HFF-Myc (cell line): ENCODE data around the gene ZCCHC14.

Experiments used
- DNase-seq: peaks from one replicate; pipeline ENCODE4 v3.0.0-alpha.2; 2011; ENCODE audit warnings: low read depth; ENCODE audit errors: extremely low read depth
- H3K4me3 ChIP-seq: replicated peaks from 2 replicates; pipeline ENCODE4 v1.5.1; 2011; ENCODE audit warnings: low read depth, mild to moderate bottlenecking, control low read depth, low read length
- TF ChIP-seq, protein P1 (sequence below): IDR thresholded peaks from 2 replicates; pipeline ENCODE4 v1.5.1; 2012; ENCODE audit warnings: mild to moderate bottlenecking, low read depth, low read length, control low read depth; ENCODE audit errors: missing control alignments

The ZCCHC14 gene

DNA sequence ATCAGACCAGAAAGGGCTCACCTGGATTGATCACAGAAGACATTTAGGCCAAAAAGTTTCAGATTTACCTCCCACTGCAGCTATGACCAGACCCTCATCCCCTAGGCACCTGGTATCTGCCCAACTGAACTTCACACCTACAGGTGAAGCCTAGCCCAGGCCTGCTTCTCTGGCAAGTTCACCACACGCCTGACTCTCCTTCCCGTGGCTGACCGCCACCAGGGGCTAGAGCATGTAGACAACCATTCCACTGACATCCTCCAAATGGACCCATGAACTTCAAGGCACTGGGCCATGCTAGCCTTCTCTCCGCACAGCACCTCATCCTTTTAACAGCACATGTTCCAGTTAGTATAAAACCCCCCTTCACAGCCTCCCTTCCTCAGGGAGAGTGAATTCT is 18.8 kb downstream of the ZCCHC14 start:
- no peak overlapping the region for H3K4me3 ChIP-seq
- no peak for DNase-seq
- TF ChIP-seq, protein P1, sequence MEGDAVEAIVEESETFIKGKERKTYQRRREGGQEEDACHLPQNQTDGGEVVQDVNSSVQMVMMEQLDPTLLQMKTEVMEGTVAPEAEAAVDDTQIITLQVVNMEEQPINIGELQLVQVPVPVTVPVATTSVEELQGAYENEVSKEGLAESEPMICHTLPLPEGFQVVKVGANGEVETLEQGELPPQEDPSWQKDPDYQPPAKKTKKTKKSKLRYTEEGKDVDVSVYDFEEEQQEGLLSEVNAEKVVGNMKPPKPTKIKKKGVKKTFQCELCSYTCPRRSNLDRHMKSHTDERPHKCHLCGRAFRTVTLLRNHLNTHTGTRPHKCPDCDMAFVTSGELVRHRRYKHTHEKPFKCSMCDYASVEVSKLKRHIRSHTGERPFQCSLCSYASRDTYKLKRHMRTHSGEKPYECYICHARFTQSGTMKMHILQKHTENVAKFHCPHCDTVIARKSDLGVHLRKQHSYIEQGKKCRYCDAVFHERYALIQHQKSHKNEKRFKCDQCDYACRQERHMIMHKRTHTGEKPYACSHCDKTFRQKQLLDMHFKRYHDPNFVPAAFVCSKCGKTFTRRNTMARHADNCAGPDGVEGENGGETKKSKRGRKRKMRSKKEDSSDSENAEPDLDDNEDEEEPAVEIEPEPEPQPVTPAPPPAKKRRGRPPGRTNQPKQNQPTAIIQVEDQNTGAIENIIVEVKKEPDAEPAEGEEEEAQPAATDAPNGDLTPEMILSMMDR = no peak

DNA sequence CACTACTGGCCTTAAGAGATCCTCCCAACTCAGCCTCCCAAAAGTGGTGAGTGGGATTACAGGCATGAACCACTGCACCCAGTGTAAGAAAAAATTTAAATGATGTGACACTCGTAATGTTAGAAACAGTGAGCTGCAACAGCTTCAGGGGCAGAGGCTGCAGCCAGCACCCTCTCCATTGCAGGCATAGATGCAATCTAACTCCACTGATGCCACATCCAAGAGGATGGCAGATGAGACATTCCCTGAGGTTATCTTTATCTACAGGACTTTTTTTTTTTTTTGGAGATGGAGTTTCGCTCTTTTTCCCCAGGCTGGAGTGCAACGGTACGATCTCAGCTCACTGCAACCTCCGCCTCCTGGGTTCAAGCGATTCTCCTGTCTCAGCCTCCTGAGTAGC is 19.9 kb downstream of the ZCCHC14 start:
- TF ChIP-seq, protein P1 = no peak
- H3K4me3 ChIP-seq = no peak overlapping the region

DNA sequence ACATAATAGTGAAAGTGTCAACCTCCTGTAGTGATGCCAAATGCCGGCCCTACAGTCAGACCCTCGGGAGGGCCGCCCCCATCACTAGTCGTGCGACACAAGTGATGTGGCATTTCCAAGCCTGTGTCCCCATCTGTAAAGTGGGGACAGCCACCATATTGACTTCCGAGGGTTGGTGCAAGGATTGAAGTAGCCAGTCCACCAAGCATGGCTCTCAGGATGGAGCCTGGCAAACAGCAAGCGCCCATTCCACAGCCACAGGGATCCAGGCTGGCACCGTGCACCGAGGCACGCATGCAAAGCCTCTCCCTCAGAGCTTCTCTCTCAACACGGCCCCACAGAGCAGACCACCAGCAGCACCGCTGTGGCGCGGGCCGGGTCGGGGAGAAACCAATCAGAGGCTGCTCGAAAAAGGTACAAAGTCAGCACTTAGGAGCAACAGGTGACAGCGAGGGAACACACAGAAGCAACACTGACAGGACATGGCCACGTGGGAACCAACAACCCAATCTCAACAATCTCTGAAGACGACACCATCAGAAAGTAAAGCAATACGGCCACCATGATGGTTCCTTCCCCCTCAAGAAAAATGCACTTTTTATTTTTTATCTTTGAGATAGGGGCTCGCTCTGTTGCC is 20.6 kb downstream of the ZCCHC14 start:
- DNase-seq = no peak
- no peak overlapping the region for H3K4me3 ChIP-seq
- TF ChIP-seq, protein P1 = no peak

More for the DNA sequence above, 19.9 kb downstream of the ZCCHC14 start:
- DNase-seq = no peak

DNA sequence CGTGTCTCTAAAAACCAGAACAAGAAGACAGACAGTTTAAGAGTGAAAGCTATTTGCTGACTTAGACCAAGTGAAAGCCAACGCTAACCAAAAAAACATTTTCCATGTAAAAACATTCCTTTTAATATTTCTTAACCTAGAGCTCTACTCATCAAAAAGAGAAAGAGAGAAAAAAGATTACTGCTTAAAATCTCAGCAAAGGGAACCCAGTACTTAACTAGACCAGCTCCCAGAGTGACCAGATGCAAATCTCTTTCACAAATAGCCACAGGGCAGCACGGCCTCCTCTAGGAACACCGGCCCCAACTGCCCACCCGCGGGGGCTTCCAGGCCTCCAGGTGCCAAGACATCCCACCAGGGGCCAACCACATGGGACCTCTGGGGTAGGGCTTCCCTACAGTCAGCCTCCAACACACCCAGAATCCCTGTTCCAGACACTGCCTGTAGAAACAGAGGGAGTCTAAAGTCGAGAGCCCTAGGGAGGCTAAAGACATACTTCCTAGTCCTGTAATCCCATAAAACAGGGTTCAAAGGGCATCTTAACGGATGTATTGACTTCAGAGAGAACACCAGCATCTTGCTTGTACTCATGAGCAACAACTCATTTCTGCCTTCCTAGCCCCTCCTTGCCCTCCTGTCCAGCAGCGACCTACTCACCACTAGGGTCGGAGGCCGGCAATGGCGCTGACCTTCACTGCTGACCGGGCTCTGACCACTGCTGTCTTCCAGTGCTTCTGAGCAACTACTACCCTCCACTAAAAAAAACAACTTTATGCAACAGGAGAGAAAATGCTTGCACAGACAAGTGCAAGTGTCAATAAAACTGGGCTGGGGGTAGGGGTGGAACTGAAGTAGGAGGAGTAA is 21.3 kb downstream of the ZCCHC14 start:
- DNase-seq = no peak
- TF ChIP-seq, protein P1 = no peak
- no peak overlapping the region for H3K4me3 ChIP-seq

DNA sequence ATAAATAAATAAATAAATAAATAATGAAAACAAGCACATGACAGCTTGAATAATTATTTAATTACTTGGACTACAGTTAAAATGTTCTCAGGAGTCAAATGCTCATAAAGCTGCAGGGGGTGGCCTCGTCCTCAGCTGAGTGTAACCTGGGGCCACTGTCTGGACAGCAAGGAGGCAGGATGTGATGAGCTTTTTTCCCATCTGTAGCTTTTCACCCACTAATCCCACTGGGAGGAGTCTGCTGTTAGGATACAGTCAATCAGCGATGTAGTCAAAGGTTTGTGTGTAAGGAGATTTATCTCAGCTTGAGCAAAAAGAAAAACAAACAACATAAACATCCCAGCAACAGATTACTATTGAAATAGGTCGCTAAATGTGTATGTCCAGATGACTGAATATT is 22.5 kb downstream of the ZCCHC14 start:
- DNase-seq = no peak
- H3K4me3 ChIP-seq = no peak overlapping the region
- TF ChIP-seq, protein P1 = no peak

DNA sequence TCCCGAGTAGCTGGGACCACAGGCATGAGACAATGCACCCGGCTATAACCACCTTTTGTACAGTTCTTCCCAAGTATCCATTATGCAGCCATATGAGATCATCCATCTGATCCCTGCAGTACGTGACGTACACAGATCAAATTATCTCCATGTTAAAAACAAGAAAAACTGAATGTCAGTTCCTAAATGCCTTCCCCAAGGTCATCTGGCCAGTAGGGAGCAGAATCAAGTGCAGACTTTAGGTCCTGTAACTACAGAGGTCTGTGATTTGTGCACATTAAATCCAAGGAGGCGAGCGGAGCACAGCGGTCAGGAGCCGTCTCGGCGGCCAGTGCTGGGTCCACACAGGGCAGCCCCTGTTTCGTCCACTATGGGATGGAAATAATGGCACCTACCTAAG is 23.7 kb downstream of the ZCCHC14 start:
- no peak overlapping the region for H3K4me3 ChIP-seq
- TF ChIP-seq, protein P1 = no peak
- no peak for DNase-seq
